ENCODE data around the gene PDLIM1. TPM values are rescaled to one million over a fixed set of nuclear protein-coding genes. Genes with fewer than 3 reads are reported as not detected.
A peak's percentile ranks its signal among the peaks of the same experiment; 100 is the strongest.

The PDLIM1 gene
- total and polyA plus RNA-seq, 3 experiments from 2014 or later: 0.88 to 11.7 (median 1.4) TPM

GRCh38 chr10:95253007-95253406, 37.8 kb downstream of the PDLIM1 start:
- Histone ChIP-seq H3K27ac (ENCODE audit: low read depth, low read length) (no peak overlapping the region), H3K27me3 (ENCODE audit: insufficient read depth, low read length, poor library complexity, severe bottlenecking) (no peaks in the 10 kb centered on the region), H3K4me1 (ENCODE audit: insufficient read depth, low read length) (no peaks in the 10 kb centered on the region), H3K4me3 (ENCODE audit: low read length) (no peak overlapping the region), H3K9me3 (ENCODE audit: low read length) (no peaks in the 10 kb centered on the region), H3K36me3 (ENCODE audit: insufficient read depth, low read length) (no peaks in the 10 kb centered on the region)
- POLR2A ChIA-PET: no interaction called here
- H3K27me3 Mint-ChIP-seq: peaks cover 4 to 6% of the 10 kb centered on the region in 2 donors
- DNase-seq: no peak
- H3K27ac Mint-ChIP-seq: no peak overlapping the region
- no peaks in the 10 kb centered on the region for H3K36me3 Mint-ChIP-seq
- CTCF ChIA-PET: no interaction called here
- H3K4me1 Mint-ChIP-seq: no peaks in the 10 kb centered on the region
- H3K9me3 Mint-ChIP-seq: no peaks in the 10 kb centered on the region
- H3K4me3 Mint-ChIP-seq: no peak overlapping the region

- DNase-seq: no peak
- Histone ChIP-seq H3K36me3 (ENCODE audit: insufficient read depth, low read length) (no peaks in the 10 kb centered on the region), H3K4me3 (ENCODE audit: low read length) (no peak overlapping the region), H3K9me3 (ENCODE audit: low read length) (no peaks in the 10 kb centered on the region), H3K4me1 (ENCODE audit: insufficient read depth, low read length) (no peaks in the 10 kb centered on the region), H3K27ac (ENCODE audit: low read depth, low read length) (no peak overlapping the region), H3K27me3 (ENCODE audit: insufficient read depth, low read length, poor library complexity, severe bottlenecking) (no peaks in the 10 kb centered on the region)
- Mint-ChIP-seq H3K4me1 (no peaks in the 10 kb centered on the region), H3K27ac (no peak overlapping the region), H3K36me3 (no peaks in the 10 kb centered on the region), H3K9me3 (no peaks in the 10 kb centered on the region), H3K4me3 (no peak overlapping the region), H3K27me3 (peaks cover 1 to 4% of the 10 kb centered on the region in 2 donors)
- ChIA-PET CTCF (interaction anchor here (1.2 kb wide), 1 partner anchor 112 kb away, joined by 3 read pairs; no protein-coding TSS in a partner anchor), POLR2A (no interaction called here)
Measured at GRCh38 chr10:95250856-95251255, 39.9 kb downstream of the PDLIM1 start.

DNA sequence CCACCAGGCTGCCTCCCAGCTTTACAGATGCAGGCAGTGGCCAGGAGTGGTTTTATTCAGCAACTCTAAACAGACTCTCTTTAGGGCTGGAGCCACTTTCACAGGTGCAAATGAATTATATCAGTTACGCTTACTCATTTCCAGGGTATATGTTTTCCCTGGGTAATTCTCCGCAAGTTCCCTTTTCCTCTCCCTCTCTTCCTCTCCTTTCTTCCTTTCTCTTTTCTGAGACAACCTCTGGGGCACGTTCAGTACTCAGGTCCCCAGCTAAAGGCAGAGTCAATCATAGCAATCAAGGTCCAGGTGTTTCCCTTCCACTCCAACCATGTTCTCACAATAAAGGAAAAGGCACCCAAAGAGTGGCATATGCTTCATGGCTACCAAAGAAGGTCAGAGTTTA, 41.3 kb downstream of the PDLIM1 start:
- CTCF ChIA-PET: interaction anchor here (0.9 kb wide), 1 partner anchor 113 kb away, joined by 3 read pairs; no protein-coding TSS in a partner anchor

GRCh38 chr10:95248989-95249388, 41.8 kb downstream of the PDLIM1 start:
- H3K27me3 ChIP-seq (ENCODE audit: insufficient read depth, low read length, poor library complexity, severe bottlenecking): no peaks in the 10 kb centered on the region
- Mint-ChIP-seq H3K36me3 (no peaks in the 10 kb centered on the region), H3K27ac (no peak overlapping the region), H3K4me3 (no peak overlapping the region), H3K4me1 (peaks cover 0 to 3% (median 0%) of the 10 kb centered on the region in 3 donors), H3K27me3 (peaks cover 1 to 9% of the 10 kb centered on the region in 2 donors), H3K9me3 (no peaks in the 10 kb centered on the region)
- no peaks in the 10 kb centered on the region for H3K9me3 ChIP-seq (ENCODE audit: low read length)
- CTCF ChIA-PET: interaction anchor here (0.9 kb wide), 1 partner anchor 114 kb away, joined by 3 read pairs; no protein-coding TSS in a partner anchor
- no peaks in the 10 kb centered on the region for H3K36me3 ChIP-seq (ENCODE audit: insufficient read depth, low read length)
- H3K4me1 ChIP-seq (ENCODE audit: insufficient read depth, low read length): no peaks in the 10 kb centered on the region
- no peak for DNase-seq
- H3K4me3 ChIP-seq (ENCODE audit: low read length): no peak overlapping the region
- POLR2A ChIA-PET: no interaction called here
- no peak overlapping the region for H3K27ac ChIP-seq (ENCODE audit: low read depth, low read length)

More for the DNA sequence above, 41.3 kb downstream of the PDLIM1 start:
- peaks cover 0 to 3% (median 0%) of the 10 kb centered on the region in 3 donors for H3K4me1 Mint-ChIP-seq
- Histone ChIP-seq H3K4me1 (ENCODE audit: insufficient read depth, low read length) (no peaks in the 10 kb centered on the region), H3K36me3 (ENCODE audit: insufficient read depth, low read length) (no peaks in the 10 kb centered on the region), H3K4me3 (ENCODE audit: low read length) (no peak overlapping the region), H3K9me3 (ENCODE audit: low read length) (no peaks in the 10 kb centered on the region), H3K27me3 (ENCODE audit: insufficient read depth, low read length, poor library complexity, severe bottlenecking) (no peaks in the 10 kb centered on the region), H3K27ac (ENCODE audit: low read depth, low read length) (no peak overlapping the region)
- peaks cover 1 to 9% of the 10 kb centered on the region in 2 donors for H3K27me3 Mint-ChIP-seq
- H3K36me3 Mint-ChIP-seq: no peaks in the 10 kb centered on the region
- H3K4me3 Mint-ChIP-seq: peak overlapping the region in 1 of 7 donors; percentile 67
- POLR2A ChIA-PET: no interaction called here
- H3K9me3 Mint-ChIP-seq: no peaks in the 10 kb centered on the region
- H3K27ac Mint-ChIP-seq: peak overlapping the region in 1 of 8 donors; percentile 89
- no peak for DNase-seq

DNA sequence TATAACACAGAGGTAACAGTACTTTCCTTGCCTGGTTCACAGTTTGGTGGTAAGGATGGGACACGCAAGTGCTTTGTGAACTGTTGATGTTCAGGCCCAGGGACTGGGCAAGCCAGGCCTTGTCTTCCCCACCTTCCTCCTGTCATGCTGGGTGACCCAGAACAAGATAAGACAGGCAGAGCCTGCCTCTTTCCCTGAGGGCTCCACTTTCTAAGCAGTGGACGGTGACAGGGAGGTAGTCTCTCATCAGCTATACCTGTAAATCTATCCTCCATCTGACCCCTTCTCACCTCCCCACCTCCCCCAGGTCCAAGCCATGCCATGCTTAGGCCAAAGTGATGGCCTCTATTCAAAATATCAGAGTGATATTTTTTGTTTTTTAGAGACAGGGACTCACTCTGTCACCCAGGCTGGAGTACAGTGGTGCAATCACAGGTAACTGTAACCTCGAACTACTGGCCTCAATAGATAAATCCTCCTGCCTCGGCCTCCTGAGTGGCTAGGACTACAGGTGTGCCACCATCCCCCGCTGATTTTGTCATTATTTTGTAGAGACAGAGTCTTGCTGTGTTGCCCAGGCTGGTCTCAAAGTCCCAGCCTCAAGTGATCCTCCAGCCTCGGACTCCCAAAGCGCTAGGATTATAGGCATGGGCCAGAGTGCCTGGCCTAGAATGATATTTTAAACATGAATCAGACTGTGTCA, 42.8 kb downstream of the PDLIM1 start:
- no peak for DNase-seq
- ChIA-PET POLR2A (no interaction called here), CTCF (interaction anchor here (3.7 kb wide), 1 partner anchor 115 kb away, joined by 58 read pairs; no protein-coding TSS in a partner anchor)
- no peaks in the 10 kb centered on the region for H3K4me1 ChIP-seq (ENCODE audit: insufficient read depth, low read length)
- H3K27ac Mint-ChIP-seq: no peak overlapping the region
- no peak overlapping the region for H3K27ac ChIP-seq (ENCODE audit: low read depth, low read length)
- no peak overlapping the region for H3K4me3 ChIP-seq (ENCODE audit: low read length)
- no peaks in the 10 kb centered on the region for H3K36me3 ChIP-seq (ENCODE audit: insufficient read depth, low read length)
- H3K27me3 Mint-ChIP-seq: peaks cover 1 to 9% of the 10 kb centered on the region in 2 donors
- H3K4me3 Mint-ChIP-seq: no peak overlapping the region
- no peaks in the 10 kb centered on the region for H3K27me3 ChIP-seq (ENCODE audit: insufficient read depth, low read length, poor library complexity, severe bottlenecking)
- no peaks in the 10 kb centered on the region for H3K9me3 ChIP-seq (ENCODE audit: low read length)
- no peaks in the 10 kb centered on the region for H3K36me3 Mint-ChIP-seq
- H3K9me3 Mint-ChIP-seq: no peaks in the 10 kb centered on the region
- H3K4me1 Mint-ChIP-seq: peaks cover 0 to 3% (median 0%) of the 10 kb centered on the region in 3 donors

- Histone ChIP-seq H3K9me3 (ENCODE audit: low read length) (no peaks in the 10 kb centered on the region), H3K36me3 (ENCODE audit: insufficient read depth, low read length) (no peaks in the 10 kb centered on the region), H3K27ac (ENCODE audit: low read depth, low read length) (no peak overlapping the region), H3K4me1 (ENCODE audit: insufficient read depth, low read length) (no peaks in the 10 kb centered on the region), H3K4me3 (ENCODE audit: low read length) (no peak overlapping the region), H3K27me3 (ENCODE audit: insufficient read depth, low read length, poor library complexity, severe bottlenecking) (no peaks in the 10 kb centered on the region)
- H3K36me3 Mint-ChIP-seq: no peaks in the 10 kb centered on the region
- no peak overlapping the region for H3K27ac Mint-ChIP-seq
- H3K27me3 Mint-ChIP-seq: peaks cover 1 to 9% of the 10 kb centered on the region in 2 donors
- ChIA-PET POLR2A (no interaction called here), CTCF (interaction anchor here (0.8 to 3.7 kb wide), 7 partner anchors 11 to 116 kb away, joined by 3 to 58 read pairs (median 3); no protein-coding TSS in a partner anchor)
- H3K9me3 Mint-ChIP-seq: no peaks in the 10 kb centered on the region
- peaks cover 0 to 3% (median 0%) of the 10 kb centered on the region in 3 donors for H3K4me1 Mint-ChIP-seq
- no peak overlapping the region for H3K4me3 Mint-ChIP-seq
- no peak for DNase-seq
Measured at GRCh38 chr10:95247200-95247880, 43.5 kb downstream of the PDLIM1 start.

- no peaks in the 10 kb centered on the region for H3K9me3 Mint-ChIP-seq
- peaks cover 0 to 3% (median 0%) of the 10 kb centered on the region in 3 donors for H3K4me1 Mint-ChIP-seq
- no peaks in the 10 kb centered on the region for H3K36me3 Mint-ChIP-seq
- H3K27ac Mint-ChIP-seq: peak overlapping the region in 1 of 8 donors; percentile 60
- no peaks in the 10 kb centered on the region for H3K9me3 ChIP-seq (ENCODE audit: low read length)
- H3K27ac ChIP-seq (ENCODE audit: low read depth, low read length): no peak overlapping the region
- H3K27me3 Mint-ChIP-seq: peaks cover 1 to 9% of the 10 kb centered on the region in 2 donors
- ChIA-PET CTCF (interaction anchor here (0.8 to 3.7 kb wide), 9 partner anchors 10 to 116 kb away, joined by 3 to 58 read pairs (median 3); no protein-coding TSS in a partner anchor), POLR2A (no interaction called here)
- DNase-seq: peak; percentile 16 to 70 (median 47)
- H3K36me3 ChIP-seq (ENCODE audit: insufficient read depth, low read length): no peaks in the 10 kb centered on the region
- H3K4me3 ChIP-seq (ENCODE audit: low read length): no peak overlapping the region
- H3K4me3 Mint-ChIP-seq: no peak overlapping the region
- no peaks in the 10 kb centered on the region for H3K27me3 ChIP-seq (ENCODE audit: insufficient read depth, low read length, poor library complexity, severe bottlenecking)
- H3K4me1 ChIP-seq (ENCODE audit: insufficient read depth, low read length): no peaks in the 10 kb centered on the region
Measured at GRCh38 chr10:95246582-95247051, 44.2 kb downstream of the PDLIM1 start.
